Right atrium auricular region (tissue), 2 donors: ENCODE measurements around the gene HS3ST4. TPM values are rescaled to one million over a fixed set of nuclear protein-coding genes. Genes with fewer than 3 reads are reported as not detected.

Experiments
- DNase-seq: peaks from one replicate; pipeline ENCODE4 v3.0.0-alpha.2; 2019; ENCODE audit warnings: low spot score
- H3K27ac ChIP-seq, 2 donors: fragments of 200-600 bp; sonication (generic); 1 replicate in 1 of 2; 2 replicates in 1 of 2; pipeline ENCODE4 v1.5.1; 2016 to 2019
- H3K27me3 ChIP-seq, 2 donors: fragments of 200-600 bp; sonication (generic); one replicate each; pipeline versions ENCODE4 v1.5.1 to v1.6.0; 2017 to 2019
- H3K36me3 ChIP-seq: fragments of 200-600 bp; sonication (generic); one replicate; pipeline ENCODE4 v1.5.1; 2016
- H3K4me1 ChIP-seq, 2 donors: fragments of 200-600 bp; sonication (generic); one replicate each; pipeline versions ENCODE4 v1.5.1 to v1.6.0; 2017 to 2019
- H3K4me3 ChIP-seq, 2 donors: fragments of 200-600 bp; sonication (generic); 1 replicate in 1 of 2; 2 replicates in 1 of 2; pipeline ENCODE4 v1.5.1; 2017 to 2019; ENCODE audit warnings: mild to moderate bottlenecking in 1 of 2, moderate library complexity in 1 of 2
- H3K9me3 ChIP-seq, 2 donors: fragments of 200-600 bp; sonication (generic); one replicate each; pipeline ENCODE4 v1.5.1; 2019
- CTCF ChIP-seq, 2 donors: fragments of 200-600 bp; sonication (generic); IDR thresholded peaks; one replicate each; pipeline ENCODE4 v1.5.1; 2019; ENCODE audit warnings: antibody characterized with exemption in 2 of 2
- total RNA-seq, 2 donors: library from RNA; depleted of rRNA; stranded (reverse); fragments of >200 nt; gene quantifications; one replicate each; pipeline ENCODE4 v1.1.0, GENCODE V29; 2016

Gene HS3ST4
- total RNA-seq, 2 donors from 2014 or later: not detected

- Histone ChIP-seq H3K9me3 (no peaks in the 10 kb centered on the region), H3K27ac (no peak overlapping the region), H3K27me3 (no peaks in the 10 kb centered on the region), H3K4me3 (no peak overlapping the region), H3K36me3 (no peaks in the 10 kb centered on the region), H3K4me1 (no peaks in the 10 kb centered on the region)
- no peak for TF ChIP-seq CTCF (IDR thresholded peaks at IDR 0.05)
- DNase-seq: no peak
Measured at GRCh38 chr16:25877103-25877502, 185.3 kb downstream of the HS3ST4 start.

- no peaks in the 10 kb centered on the region for H3K4me1 ChIP-seq
- no peak overlapping the region for H3K4me3 ChIP-seq
- H3K27ac ChIP-seq: no peak overlapping the region
- no peak for TF ChIP-seq CTCF (IDR thresholded peaks at IDR 0.05)
- no peaks in the 10 kb centered on the region for H3K36me3 ChIP-seq
- no peaks in the 10 kb centered on the region for H3K27me3 ChIP-seq
- H3K9me3 ChIP-seq: no peaks in the 10 kb centered on the region
- DNase-seq: no peak
Measured at GRCh38 chr16:25886598-25886997, 194.8 kb downstream of the HS3ST4 start.

- no peaks in the 10 kb centered on the region for H3K9me3 ChIP-seq
- no peaks in the 10 kb centered on the region for H3K36me3 ChIP-seq
- no peak for TF ChIP-seq CTCF (IDR thresholded peaks at IDR 0.05)
- H3K4me1 ChIP-seq: no peaks in the 10 kb centered on the region
- H3K27me3 ChIP-seq: no peaks in the 10 kb centered on the region
- no peak overlapping the region for H3K27ac ChIP-seq
- DNase-seq: no peak
- H3K4me3 ChIP-seq: no peak overlapping the region
Measured at GRCh38 chr16:25888868-25889267, 197.1 kb downstream of the HS3ST4 start.

- DNase-seq: no peak
- Histone ChIP-seq H3K36me3 (no peaks in the 10 kb centered on the region), H3K27ac (no peak overlapping the region), H3K4me3 (no peak overlapping the region), H3K9me3 (no peaks in the 10 kb centered on the region), H3K4me1 (no peaks in the 10 kb centered on the region), H3K27me3 (no peaks in the 10 kb centered on the region)
- no peak for TF ChIP-seq CTCF (IDR thresholded peaks at IDR 0.05)
Measured at GRCh38 chr16:25893332-25893731, 201.6 kb downstream of the HS3ST4 start.

- DNase-seq: no peak
- no peak overlapping the region for H3K27ac ChIP-seq
- no peak overlapping the region for H3K4me3 ChIP-seq
- H3K9me3 ChIP-seq: no peaks in the 10 kb centered on the region
- TF ChIP-seq CTCF (IDR thresholded peaks at IDR 0.05): no peak
- H3K27me3 ChIP-seq: no peaks in the 10 kb centered on the region
- no peaks in the 10 kb centered on the region for H3K4me1 ChIP-seq
- H3K36me3 ChIP-seq: no peaks in the 10 kb centered on the region
Measured at GRCh38 chr16:25894093-25894492, 202.3 kb downstream of the HS3ST4 start.

DNA sequence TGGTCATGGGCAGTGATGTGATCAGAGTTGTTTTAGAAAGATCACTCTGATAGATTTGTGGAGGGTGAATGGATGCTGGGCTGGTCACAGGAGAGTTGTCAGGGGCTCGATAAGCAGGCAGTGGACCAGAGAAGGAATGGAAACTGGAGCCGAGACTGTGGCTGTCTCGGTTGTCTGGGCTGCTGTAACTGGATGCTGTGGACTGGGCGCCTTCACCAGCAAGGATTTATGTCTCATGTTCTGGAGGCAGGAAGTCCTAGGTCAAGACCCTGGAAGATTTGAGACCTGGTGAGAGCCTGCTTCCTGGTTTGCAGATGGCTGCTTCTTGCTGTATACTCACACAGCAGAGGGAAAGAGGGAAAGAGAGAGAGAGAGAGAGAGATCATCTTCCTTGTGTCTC is 203.6 kb downstream of the HS3ST4 start:
- Histone ChIP-seq H3K36me3 (no peaks in the 10 kb centered on the region), H3K4me3 (no peak overlapping the region), H3K4me1 (no peaks in the 10 kb centered on the region), H3K27ac (no peak overlapping the region), H3K27me3 (no peaks in the 10 kb centered on the region), H3K9me3 (no peaks in the 10 kb centered on the region)
- DNase-seq: no peak
- no peak for TF ChIP-seq CTCF (IDR thresholded peaks at IDR 0.05)
